IMR-90 (cell line): ENCODE data around the gene ESD. TPM values are rescaled to one million over a fixed set of nuclear protein-coding genes. Genes with fewer than 3 reads are reported as not detected.

Experiments used
- ATAC-seq: fragments of 200-7000 bp; cut with Tn5 transposase; 2 replicates; pipeline ENCODE4 v1.9.1; 2020; ENCODE audit warnings: low read depth, mild to moderate bottlenecking, moderate library complexity
- BruUV-seq: library from RNA; stranded (reverse); fragments of 400-500 nt; replicated peaks from 2 replicates; lab custom pipeline; 2021; lab: Mats Ljungman, UMichigan
- CTCF ChIA-PET: fragments of 300-600 bp; formaldehyde crosslinking; extraction: SDS; loops from one replicate; lab custom pipeline; 2021; ENCODE audit warnings: antibody characterized with exemption; lab: Yijun Ruan, JAX
- POLR2A ChIA-PET: fragments of 300-600 bp; sonication (Branson Sonifier 250); formaldehyde crosslinking; loops from one replicate; lab custom pipeline; 2022; ENCODE audit warnings: antibody characterized with exemption; ENCODE audit not compliant: unreplicated experiment; lab: Charles Lee
- DNase-seq: peaks from one replicate; pipeline ENCODE4 v3.0.0; 2013
- H2AFZ ChIP-seq: replicated peaks from 2 replicates; pipeline ENCODE3; 2013; ENCODE audit warnings: low read length, mild to moderate bottlenecking; ENCODE audit not compliant: poor library complexity
- H2AK5ac ChIP-seq: 2 replicates; pipeline ENCODE4 v1.6.1; 2013; ENCODE audit warnings: low read depth, low read length, inconsistent platforms
- H2AK9ac ChIP-seq: replicated peaks from 2 replicates; pipeline ENCODE3; 2013; ENCODE audit warnings: mild to moderate bottlenecking, low read depth, low read length, moderate library complexity; ENCODE audit not compliant: poor library complexity
- H2BK120ac ChIP-seq: 2 replicates; pipeline ENCODE4 v1.6.1; 2013; ENCODE audit warnings: low read depth, low read length, inconsistent platforms
- H2BK15ac ChIP-seq: 3 replicates; pipeline ENCODE4 v1.6.1; 2013; ENCODE audit warnings: low read depth, low read length, inconsistent platforms
- H2BK20ac ChIP-seq: 2 replicates; pipeline ENCODE4 v1.6.1; 2013; ENCODE audit warnings: low read depth, mild to moderate bottlenecking, inconsistent platforms, low read length, moderate library complexity
- H2BK5ac ChIP-seq: 2 replicates; pipeline ENCODE4 v1.6.1; 2013; ENCODE audit warnings: mild to moderate bottlenecking, low read depth, low read length, inconsistent platforms; ENCODE audit not compliant: poor library complexity, severe bottlenecking
- H3K14ac ChIP-seq: replicated peaks from 2 replicates; pipeline ENCODE4 v1.6.1; 2013; ENCODE audit warnings: low read depth, low read length, inconsistent platforms
- H3K18ac ChIP-seq: 2 replicates; pipeline ENCODE4 v1.6.1; 2013; ENCODE audit warnings: low read depth, low read length, control low read depth
- H3K23ac ChIP-seq: 2 replicates; pipeline ENCODE4 v1.6.1; 2013; ENCODE audit warnings: low read depth, low read length, inconsistent platforms
- H3K27ac ChIP-seq: 2 replicates; pipeline ENCODE4 v1.5.1; 2013; ENCODE audit warnings: mild to moderate bottlenecking, control low read depth, low read length; ENCODE audit not compliant: insufficient read depth
- H3K27me3 ChIP-seq: 2 replicates; pipeline ENCODE4 v1.6.1; 2013; ENCODE audit warnings: low read length; ENCODE audit not compliant: control insufficient read depth, insufficient read depth
- H3K36me3 ChIP-seq: 2 replicates; pipeline ENCODE4 v1.6.1; 2013; ENCODE audit warnings: low read length, mixed read lengths; ENCODE audit not compliant: control insufficient read depth, insufficient read depth
- H3K4ac ChIP-seq: 2 replicates; pipeline ENCODE4 v1.6.1; 2013; ENCODE audit warnings: low read depth, low read length, inconsistent platforms
- H3K4me1 ChIP-seq: 2 replicates; pipeline ENCODE4 v1.6.1; 2013; ENCODE audit warnings: low read length, mixed read lengths; ENCODE audit not compliant: control insufficient read depth, insufficient read depth
- H3K4me2 ChIP-seq: 2 replicates; pipeline ENCODE4 v1.6.1; 2013; ENCODE audit warnings: low read depth, mild to moderate bottlenecking, control low read depth, low read length, moderate library complexity
- H3K4me3 ChIP-seq: 2 replicates; pipeline ENCODE4 v1.5.1; 2013; ENCODE audit warnings: low read depth, mild to moderate bottlenecking, control low read depth, low read length, moderate library complexity; ENCODE audit not compliant: insufficient read depth
- H3K56ac ChIP-seq: 2 replicates; pipeline ENCODE4 v1.6.1; 2013; ENCODE audit warnings: low read length, inconsistent platforms; ENCODE audit not compliant: insufficient read depth; ENCODE audit errors: extremely low read depth
- H3K79me1 ChIP-seq, 2 experiments: 2 replicates each; pipeline ENCODE4 v1.6.1; 2013; ENCODE audit warnings: low read length in 2 of 2, inconsistent platforms in 1 of 2, low read depth in 1 of 2
- H3K9ac ChIP-seq: 2 replicates; pipeline ENCODE4 v1.6.1; 2013; ENCODE audit warnings: low read depth, low read length, control low read depth
- H3K9me1 ChIP-seq: 2 replicates; pipeline ENCODE4 v1.6.1; 2013; ENCODE audit warnings: low read length, inconsistent platforms; ENCODE audit not compliant: insufficient read depth
- H3K9me3 ChIP-seq: 2 replicates; pipeline ENCODE4 v1.6.1; 2013; ENCODE audit warnings: low read length; ENCODE audit not compliant: control insufficient read depth, insufficient read depth
- H4K20me1 ChIP-seq: 2 replicates; pipeline ENCODE4 v1.6.1; 2013; ENCODE audit warnings: low read length, inconsistent platforms; ENCODE audit not compliant: insufficient read depth
- H4K5ac ChIP-seq: 2 replicates; pipeline ENCODE4 v1.6.1; 2013; ENCODE audit warnings: mild to moderate bottlenecking, low read depth, low read length, control low read depth
- H4K8ac ChIP-seq, 2 experiments: 2 replicates each; pipeline ENCODE4 v1.6.1; 2013; ENCODE audit warnings: low read depth in 2 of 2, low read length in 2 of 2, control low read depth in 1 of 2, inconsistent platforms in 1 of 2
- H4K91ac ChIP-seq: 2 replicates; pipeline ENCODE4 v1.6.1; 2013; ENCODE audit warnings: low read depth, low read length, inconsistent platforms; ENCODE audit not compliant: insufficient read depth
- CHD1 ChIP-seq: IDR thresholded peaks from 2 replicates; pipeline ENCODE4 v1.6.1; 2012; ENCODE audit warnings: low read depth, low read length, improper control_type of control experiment
- MAZ ChIP-seq: IDR thresholded peaks from 2 replicates; pipeline ENCODE4 v1.6.1; 2012; ENCODE audit warnings: low read depth, mild to moderate bottlenecking, low read length, improper control_type of control experiment, moderate library complexity, borderline replicate concordance
- NFE2L2 ChIP-seq: fragments of 150-350 bp; IDR thresholded peaks from 2 replicates; pipeline ENCODE4 v1.6.1; 2016; ENCODE audit warnings: low read depth, mild to moderate bottlenecking, low read length
- WGBS, 2 experiments: methylation state at CpG; one replicate each; pipeline versions ENCODE4 v1.1.5 to v1.1.7; 2013; ENCODE audit warnings: missing lambda C conversion rate in 2 of 2; ENCODE audit not compliant: insufficient read length in 1 of 2; ENCODE audit errors: extremely low coverage in 2 of 2; 5-methylcytosine and 5-hydroxymethylcytosine counted together
- dilution Hi-C: fragments of 300-500 bp; cut with HindIII; formaldehyde crosslinking; loops from one replicate; pipeline ENCODE4 v1.14.3; 2018; ENCODE audit warnings: low sequenced_read_pairs; ENCODE audit not compliant: unreplicated experiment
- in situ Hi-C: fragments of 300-500 bp; cut with MboI; formaldehyde crosslinking; loops from 3 replicates; pipeline ENCODE4 v1.14.3; 2019; ENCODE audit warnings: low sequenced_read_pairs, inconsistent platforms, mixed read lengths
- intact Hi-C: fragments of 100-400 bp; cut with micrococcal nuclease; formaldehyde crosslinking; loops from 2 replicates; pipeline ENCODE4 v1.10.0; 2022
- polyA plus RNA-seq, 3 experiments: library from polyadenylated mRNA; depleted of rRNA; stranded (reverse); fragments of >200 nt; gene quantifications; 2 replicates each; pipeline ENCODE4 v1.2.3, GENCODE V29; 2012; ENCODE audit warnings: low replicate concordance in 1 of 3
- total RNA-seq: library from RNA; depleted of rRNA; stranded (reverse); fragments of >200 nt; gene quantifications from 2 replicates; pipeline ENCODE4 v1.2.3, GENCODE V29; 2012
- TF ChIP-seq, protein P1 (sequence below): fragments of 150-350 bp; IDR thresholded peaks from 2 replicates; pipeline ENCODE4 v1.6.1; 2017; ENCODE audit warnings: mild to moderate bottlenecking, antibody characterized with exemption, low read length, low read depth

The ESD gene
- total and polyA plus RNA-seq, 2 of the 4 experiments (the other 2 are of a cell fraction): 90.4 to 135 TPM

DNA sequence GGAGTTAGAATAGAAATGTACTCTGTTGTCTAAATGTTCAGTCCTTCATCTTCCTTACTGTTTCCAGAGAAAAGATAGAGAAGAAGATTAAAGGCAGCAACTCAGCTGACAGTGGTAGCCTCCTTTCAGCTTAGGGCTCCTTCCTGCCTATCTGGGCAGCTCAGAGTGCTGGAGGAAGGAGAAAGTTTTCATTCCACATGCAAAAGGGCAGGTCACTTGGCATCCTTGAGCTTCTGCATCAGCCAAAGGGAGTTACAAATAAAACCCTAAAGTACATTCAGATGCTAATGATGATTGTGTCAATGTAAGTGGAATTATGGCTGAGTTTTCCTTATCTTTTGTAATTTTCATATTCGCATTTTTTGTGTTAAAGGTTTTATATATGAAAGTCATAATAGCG lies 58.9 kb downstream of the ESD start:
- in situ Hi-C loops: no loop called here
- TF ChIP-seq, protein P1, sequence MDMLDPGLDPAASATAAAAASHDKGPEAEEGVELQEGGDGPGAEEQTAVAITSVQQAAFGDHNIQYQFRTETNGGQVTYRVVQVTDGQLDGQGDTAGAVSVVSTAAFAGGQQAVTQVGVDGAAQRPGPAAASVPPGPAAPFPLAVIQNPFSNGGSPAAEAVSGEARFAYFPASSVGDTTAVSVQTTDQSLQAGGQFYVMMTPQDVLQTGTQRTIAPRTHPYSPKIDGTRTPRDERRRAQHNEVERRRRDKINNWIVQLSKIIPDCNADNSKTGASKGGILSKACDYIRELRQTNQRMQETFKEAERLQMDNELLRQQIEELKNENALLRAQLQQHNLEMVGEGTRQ: no peak
- TF ChIP-seq NFE2L2 (no peak), MAZ (no peak), CHD1 (no peak)
- WGBS, 2 experiments: no CpG with 5 or more reads among the region's 2 CpGs

More for the DNA sequence above, 58.9 kb downstream of the ESD start:
- CTCF ChIA-PET: no interaction called here
- no peak overlapping the region for H3K27ac ChIP-seq
- POLR2A ChIA-PET: no interaction called here
- H3K36me3 ChIP-seq: peaks cover 19% of the 10 kb centered on the region
- no peak overlapping the region for H2BK120ac ChIP-seq
- no peak overlapping the region for H2AK9ac ChIP-seq
- no peaks in the 10 kb centered on the region for H3K27me3 ChIP-seq
- dilution Hi-C loops: no loop called here
- H2BK5ac ChIP-seq: no peak overlapping the region
- H3K14ac ChIP-seq: no peak overlapping the region
- intact Hi-C loops: no loop called here
- H2AK5ac ChIP-seq: no peak overlapping the region
- DNase-seq (peak; percentile 28), ATAC-seq (peak; percentile 73)
- no peak overlapping the region for H4K5ac ChIP-seq
- no peak overlapping the region for H3K4ac ChIP-seq
- no peak overlapping the region for H2BK20ac ChIP-seq
- H4K20me1 ChIP-seq: no peaks in the 10 kb centered on the region
- no peak overlapping the region for H3K9ac ChIP-seq
- no peaks in the 10 kb centered on the region for H3K79me1 ChIP-seq
- H4K8ac ChIP-seq: peak overlapping the region in 1 of 2 experiments; percentile 11; a peak in 1 of 4 replicates
- no peak overlapping the region for H4K91ac ChIP-seq
- no peak overlapping the region for H3K4me3 ChIP-seq
- H2AFZ ChIP-seq: no peak overlapping the region
- peaks cover 7% of the 10 kb centered on the region; the same call in 1 of the 2 replicates for H3K9me1 ChIP-seq
- H3K18ac ChIP-seq: no peak overlapping the region
- no peak overlapping the region for H2BK15ac ChIP-seq
- H3K56ac ChIP-seq: no peak overlapping the region
- peak overlapping the region; percentile 59 for H3K23ac ChIP-seq
- BruUV-seq: no TSS peak
- no peaks in the 10 kb centered on the region; the same call in 1 of the 2 replicates for H3K4me1 ChIP-seq
- H3K9me3 ChIP-seq: no peaks in the 10 kb centered on the region
- H3K4me2 ChIP-seq: no peak overlapping the region
